T-helper 1 cell (primary cell): ENCODE results near the gene ADARB2.

Experiments
- DNase-seq, 5 donors: peaks; one replicate each; pipeline ENCODE4 v3.0.0-alpha.2; 2012 to 2020

The ADARB2 gene

GRCh38 chr10:1214882-1215540 is 522.3 kb downstream of the ADARB2 start:
- DNase-seq, result no peak

- no peak for DNase-seq
These were observed 523.2 kb downstream of the ADARB2 start for GRCh38 chr10:1214071-1214675.

GRCh38 chr10:1213252-1214070 is 523.9 kb downstream of the ADARB2 start:
- DNase-seq, result no peak

GRCh38 chr10:1212571-1213141 is 524.7 kb downstream of the ADARB2 start:
- DNase-seq, result no peak

GRCh38 chr10:1211844-1212570 is 525.3 kb downstream of the ADARB2 start:
- DNase-seq, result no peak

GRCh38 chr10:1210667-1211066 is 526.7 kb downstream of the ADARB2 start:
- no peak for DNase-seq

GRCh38 chr10:1209355-1209979 is 527.9 kb downstream of the ADARB2 start:
- DNase-seq, result no peak

- DNase-seq, result no peak
These were observed 528.7 kb downstream of the ADARB2 start for GRCh38 chr10:1208366-1209311.

- DNase-seq, result no peak
These were observed 530.7 kb downstream of the ADARB2 start for GRCh38 chr10:1206601-1207000.

GRCh38 chr10:1206101-1206500 is 531.2 kb downstream of the ADARB2 start:
- no peak for DNase-seq

GRCh38 chr10:1205450-1206030 is 531.8 kb downstream of the ADARB2 start:
- DNase-seq, result no peak

- DNase-seq, result no peak
These were observed 532.6 kb downstream of the ADARB2 start for GRCh38 chr10:1204434-1205326.

GRCh38 chr10:1203704-1204103 is 533.6 kb downstream of the ADARB2 start:
- DNase-seq, result no peak

GRCh38 chr10:1203216-1203615 is 534.1 kb downstream of the ADARB2 start:
- DNase-seq, result no peak

GRCh38 chr10:1202343-1202742 is 535.0 kb downstream of the ADARB2 start:
- DNase-seq, result no peak

- DNase-seq, result no peak
These were observed 536.2 kb downstream of the ADARB2 start for GRCh38 chr10:1200866-1201807.

GRCh38 chr10:1199897-1200721 is 537.2 kb downstream of the ADARB2 start:
- DNase-seq, result no peak

- no peak for DNase-seq
These were observed 538.0 kb downstream of the ADARB2 start for GRCh38 chr10:1199345-1199673.
